ENCODE measurements around the gene PPFIBP2. TPM values are rescaled to one million over a fixed set of nuclear protein-coding genes. Genes with fewer than 3 reads are reported as not detected.

PPFIBP2 gene
- total RNA-seq, 1 donor from 2014 or later = 8.7 TPM

GRCh38 chr11:7533199-7534041 is 19.6 kb downstream of the PPFIBP2 start:
- Mint-ChIP-seq H3K27me3 (ENCODE audit: insufficient read depth, low read depth) (peaks cover 4% of the 10 kb centered on the region), H3K4me3 (no peak overlapping the region), H3K36me3 (no peaks in the 10 kb centered on the region), H3K4me1 (no peaks in the 10 kb centered on the region), H3K9me3 (no peaks in the 10 kb centered on the region), H3K27ac (no peak overlapping the region)
- Histone ChIP-seq H3K4me2 (no peak overlapping the region), H3K79me2 (ENCODE audit: low read depth) (no peaks in the 10 kb centered on the region), H3K4me1 (no peaks in the 10 kb centered on the region), H3K4me3 (no peak overlapping the region), H2AFZ (replicated peaks) (no peak overlapping the region), H3K27me3 (no peaks in the 10 kb centered on the region), H3K9me3 (ENCODE audit: low read depth) (no peaks in the 10 kb centered on the region), H3F3A (ENCODE audit: low read depth) (no peaks in the 10 kb centered on the region), H3K36me3 (no peaks in the 10 kb centered on the region), H3K9ac (no peak overlapping the region), H4K20me1 (ENCODE audit: low read depth) (no peaks in the 10 kb centered on the region), H3K27ac (no peak overlapping the region)
- DNase-seq (ENCODE audit: low spot score) = no peak
- TF ChIP-seq CTCF (IDR thresholded peaks at IDR 0.05) = no peak
- no peak for TF ChIP-seq EZH2phosphoT487 (IDR thresholded peaks at IDR 0.05)
- TF ChIP-seq EZH2 (IDR thresholded peaks at IDR 0.05) = no peak

- H3K9me3 ChIP-seq (ENCODE audit: low read depth) = no peaks in the 10 kb centered on the region
- H3K27me3 ChIP-seq = no peaks in the 10 kb centered on the region
- Mint-ChIP-seq H3K4me3 (no peak overlapping the region), H3K4me1 (peaks cover 3% of the 10 kb centered on the region), H3K9me3 (no peaks in the 10 kb centered on the region), H3K36me3 (no peaks in the 10 kb centered on the region), H3K27me3 (ENCODE audit: insufficient read depth, low read depth) (peaks cover 6% of the 10 kb centered on the region), H3K27ac (no peak overlapping the region)
- no peak for DNase-seq (ENCODE audit: low spot score)
- no peak overlapping the region for H3K4me3 ChIP-seq
- H3K9ac ChIP-seq = no peak overlapping the region
- no peak overlapping the region for H3K4me2 ChIP-seq
- peaks cover under 1% of the 10 kb centered on the region for H3K4me1 ChIP-seq
- H3F3A ChIP-seq (ENCODE audit: low read depth) = no peaks in the 10 kb centered on the region
- no peaks in the 10 kb centered on the region for H3K36me3 ChIP-seq
- H4K20me1 ChIP-seq (ENCODE audit: low read depth) = no peaks in the 10 kb centered on the region
- H3K79me2 ChIP-seq (ENCODE audit: low read depth) = no peaks in the 10 kb centered on the region
- H2AFZ ChIP-seq (replicated peaks) = no peak overlapping the region
- TF ChIP-seq EZH2 (IDR thresholded peaks at IDR 0.05) (no peak), EZH2phosphoT487 (IDR thresholded peaks at IDR 0.05) (no peak), CTCF (IDR thresholded peaks at IDR 0.05) (no peak)
- H3K27ac ChIP-seq = no peak overlapping the region
Measured at GRCh38 chr11:7534042-7534378, 20.2 kb downstream of the PPFIBP2 start.

- Histone ChIP-seq H3K36me3 (no peaks in the 10 kb centered on the region), H3K27me3 (no peaks in the 10 kb centered on the region), H3K79me2 (ENCODE audit: low read depth) (no peaks in the 10 kb centered on the region), H3F3A (ENCODE audit: low read depth) (no peaks in the 10 kb centered on the region), H3K4me1 (peaks cover 6% of the 10 kb centered on the region), H3K9ac (no peak overlapping the region), H3K4me2 (no peak overlapping the region), H2AFZ (replicated peaks) (no peak overlapping the region), H3K27ac (no peak overlapping the region), H3K9me3 (ENCODE audit: low read depth) (no peaks in the 10 kb centered on the region), H3K4me3 (no peak overlapping the region), H4K20me1 (ENCODE audit: low read depth) (no peaks in the 10 kb centered on the region)
- Mint-ChIP-seq H3K4me3 (no peak overlapping the region), H3K27ac (no peak overlapping the region), H3K36me3 (no peaks in the 10 kb centered on the region), H3K27me3 (ENCODE audit: insufficient read depth, low read depth) (peaks cover 11% of the 10 kb centered on the region), H3K4me1 (peaks cover 5% of the 10 kb centered on the region), H3K9me3 (no peaks in the 10 kb centered on the region)
- no peak for TF ChIP-seq EZH2 (IDR thresholded peaks at IDR 0.05)
- peak; percentile 54 for TF ChIP-seq CTCF (IDR thresholded peaks at IDR 0.05)
- peak; percentile 50 for DNase-seq (ENCODE audit: low spot score)
Measured at GRCh38 chr11:7536100-7536499, 22.3 kb downstream of the PPFIBP2 start.

All from neural progenitor cell (in vitro differentiated cells).